Putamen (tissue), 1 donor: ENCODE data around the gene ETFA.

Experiments
- DNase-seq: peaks from one replicate; pipeline ENCODE4 v3.0.0-alpha.2; 2016; ENCODE audit warnings: low spot score

Gene ETFA

GRCh38 chr15:76340198-76340802 lies 29.0 kb upstream of the ETFA start:
- DNase-seq: no peak

DNA sequence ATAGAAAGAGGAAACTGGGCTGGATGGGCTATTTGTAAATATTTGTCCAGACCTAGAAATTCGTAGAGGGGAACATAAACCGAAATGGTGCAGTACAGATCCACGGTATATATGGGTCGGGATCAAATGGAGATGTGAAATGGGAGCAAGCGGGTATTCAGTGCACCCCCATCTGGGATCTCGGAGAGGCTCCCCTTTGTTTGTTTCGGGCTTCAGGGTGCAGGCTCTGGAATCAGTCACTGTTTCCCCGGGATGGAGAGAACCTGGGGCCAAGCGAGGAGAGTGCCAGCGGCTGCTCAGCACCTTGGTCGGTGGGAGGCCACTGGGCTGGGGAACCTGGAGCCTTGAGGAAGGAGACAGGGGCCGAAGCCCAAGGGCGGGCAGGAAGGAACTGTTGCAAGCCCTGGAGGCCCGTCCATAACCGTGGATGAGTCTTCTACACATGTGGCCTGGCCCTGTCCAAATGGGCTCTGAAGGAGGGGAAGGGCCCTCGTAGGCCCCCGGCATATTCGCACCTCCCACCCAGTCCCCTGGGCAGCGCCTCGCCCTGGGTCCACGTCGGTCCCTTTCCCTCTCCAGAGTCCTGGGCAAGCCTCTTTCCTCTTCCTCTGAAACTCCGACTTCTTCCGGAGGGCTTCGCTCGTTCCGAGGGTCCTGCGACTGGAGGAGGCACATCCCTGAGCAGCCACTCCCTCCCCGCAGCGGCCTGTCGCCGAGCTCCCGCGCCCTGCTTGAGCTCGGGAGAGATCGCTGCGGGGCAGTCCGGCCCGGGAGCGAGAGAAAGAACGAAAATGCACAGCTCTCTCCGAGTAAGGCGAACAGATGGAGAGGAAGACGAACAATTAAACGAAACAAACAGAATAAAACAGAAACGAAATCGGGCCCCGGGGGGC lies 28.3 kb upstream of the ETFA start:
- DNase-seq: no peak

GRCh38 chr15:76338486-76339304 lies 27.4 kb upstream of the ETFA start:
- no peak for DNase-seq

GRCh38 chr15:76337696-76338485 lies 26.6 kb upstream of the ETFA start:
- DNase-seq: no peak

GRCh38 chr15:76337059-76337695 lies 25.9 kb upstream of the ETFA start:
- DNase-seq: no peak

GRCh38 chr15:76336254-76337058 lies 25.2 kb upstream of the ETFA start, which contains the start of gene ISL2:
Gene ISL2, plus strand, starts transcription at chr15:76336773. Its CDS starts 111 bp downstream, at chr15:76336884.
- peak; percentile 36 for DNase-seq

- DNase-seq: no peak
These were observed 24.3 kb upstream of the ETFA start for GRCh38 chr15:76335307-76336253.

DNA sequence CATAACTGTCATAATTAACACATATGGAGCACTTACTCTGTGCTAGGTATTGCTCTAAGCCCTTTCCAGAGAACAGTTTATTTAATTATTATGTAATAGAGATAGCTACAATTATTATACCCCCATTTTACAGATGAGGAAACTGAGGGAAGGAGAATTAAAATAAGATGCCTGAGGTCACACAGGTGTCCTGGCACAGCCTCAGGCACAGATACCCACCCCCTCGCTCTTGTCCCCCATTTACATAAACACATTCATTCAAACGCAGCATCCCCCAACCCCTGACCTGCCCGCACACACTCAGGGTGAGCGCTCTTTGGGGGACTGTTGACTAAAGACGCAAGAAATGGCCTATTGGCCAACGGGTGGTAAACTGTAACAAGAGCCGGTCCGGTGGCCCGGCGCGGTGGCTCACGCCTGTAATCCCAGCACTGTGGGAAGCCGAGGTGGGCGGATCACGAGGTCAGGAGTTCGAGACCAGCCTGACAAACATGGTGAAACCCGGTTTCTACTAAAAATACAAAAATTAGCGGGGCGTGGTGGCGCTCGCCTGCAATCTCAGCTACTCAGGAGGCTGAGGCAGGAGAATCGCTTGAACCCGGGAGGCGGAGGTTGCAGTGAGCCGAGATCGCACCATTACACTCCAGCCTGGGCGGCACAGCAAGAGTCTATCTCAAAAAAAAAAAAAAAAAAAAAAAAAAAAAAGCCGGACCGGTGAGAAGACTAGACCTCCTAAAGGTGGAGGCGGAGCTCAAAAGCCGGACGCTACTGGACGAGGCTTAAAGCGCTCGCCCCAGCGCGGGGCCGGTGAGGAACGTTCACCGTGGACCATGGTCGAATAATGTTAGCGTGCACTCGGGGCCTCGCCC lies 23.4 kb upstream of the ETFA start:
- no peak for DNase-seq

DNA sequence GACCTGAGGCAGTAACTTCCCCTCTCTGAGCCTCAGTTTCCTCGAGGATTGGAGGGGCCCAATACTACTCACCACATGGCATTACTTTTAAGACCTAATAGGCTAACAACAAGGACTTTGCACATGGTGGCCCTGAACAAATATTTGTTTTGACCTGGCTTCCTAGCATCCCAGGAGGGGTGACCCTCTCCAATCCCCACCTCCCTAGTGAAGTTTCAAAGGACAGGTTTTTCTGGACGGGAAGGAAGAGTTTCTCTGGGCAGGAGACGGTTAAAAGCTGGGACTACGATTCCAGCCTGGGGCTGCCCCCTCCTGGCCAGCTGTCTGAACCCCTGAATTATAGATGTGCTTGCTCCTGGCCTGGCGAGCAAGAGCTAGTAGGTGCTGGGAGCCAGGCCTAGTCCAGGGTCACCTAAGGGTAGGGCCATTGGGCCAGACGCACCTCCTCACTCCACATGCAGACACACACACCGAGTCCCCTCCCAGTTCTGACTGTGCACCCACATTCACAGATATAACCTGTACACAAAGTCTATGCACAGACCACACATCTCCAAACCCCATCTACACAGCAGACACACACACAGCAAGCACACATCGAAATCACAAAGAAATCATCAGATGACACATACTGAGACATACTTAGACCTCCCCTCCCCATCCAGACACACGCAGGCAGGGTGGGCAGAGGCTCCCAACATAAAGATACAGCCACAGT lies 22.6 kb upstream of the ETFA start:
- no peak for DNase-seq

DNA sequence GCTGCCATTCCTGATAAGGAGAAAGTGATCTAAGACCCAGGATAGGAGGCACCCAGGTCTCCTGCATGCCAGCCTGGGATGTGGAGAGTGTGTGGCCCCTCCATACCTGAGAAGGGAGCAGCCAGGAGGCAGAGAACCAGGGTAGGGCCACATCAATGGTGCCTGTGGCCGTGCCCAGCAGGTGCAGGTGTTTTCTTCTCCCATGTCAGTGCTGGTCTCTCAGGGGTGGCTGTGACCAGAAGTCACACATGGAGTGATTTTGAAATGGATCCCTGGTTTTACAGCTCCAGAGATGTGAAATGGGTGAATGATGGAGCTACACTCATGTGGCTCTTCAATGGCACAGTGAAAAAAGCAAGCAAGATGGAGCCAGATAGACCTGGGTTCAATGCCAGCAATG lies 22.0 kb upstream of the ETFA start:
- DNase-seq: no peak

- DNase-seq: no peak
These were observed 21.5 kb upstream of the ETFA start for GRCh38 chr15:76332796-76333195.

- no peak for DNase-seq
These were observed 18.9 kb upstream of the ETFA start for GRCh38 chr15:76330080-76330680.

DNA sequence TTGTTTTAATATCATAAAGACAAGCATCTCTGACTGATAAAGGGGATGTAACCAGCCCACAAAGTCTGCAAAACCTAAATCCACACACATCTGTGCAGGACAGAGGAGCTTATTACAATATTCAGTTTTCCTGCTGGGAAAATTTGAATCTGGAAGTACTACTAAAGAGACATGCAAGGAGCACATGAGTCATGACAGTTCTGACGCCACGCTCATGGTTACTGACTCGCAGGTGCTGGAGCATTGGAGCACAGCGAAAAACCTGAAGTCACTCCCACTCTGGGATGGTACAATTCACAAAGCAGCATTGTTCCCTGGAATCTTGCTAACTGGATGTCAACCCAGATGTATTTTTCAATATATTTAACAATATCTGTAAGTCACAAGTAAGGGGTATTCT lies 17.7 kb upstream of the ETFA start:
- no peak for DNase-seq

GRCh38 chr15:76328106-76328696 lies 16.9 kb upstream of the ETFA start:
- no peak for DNase-seq

DNA sequence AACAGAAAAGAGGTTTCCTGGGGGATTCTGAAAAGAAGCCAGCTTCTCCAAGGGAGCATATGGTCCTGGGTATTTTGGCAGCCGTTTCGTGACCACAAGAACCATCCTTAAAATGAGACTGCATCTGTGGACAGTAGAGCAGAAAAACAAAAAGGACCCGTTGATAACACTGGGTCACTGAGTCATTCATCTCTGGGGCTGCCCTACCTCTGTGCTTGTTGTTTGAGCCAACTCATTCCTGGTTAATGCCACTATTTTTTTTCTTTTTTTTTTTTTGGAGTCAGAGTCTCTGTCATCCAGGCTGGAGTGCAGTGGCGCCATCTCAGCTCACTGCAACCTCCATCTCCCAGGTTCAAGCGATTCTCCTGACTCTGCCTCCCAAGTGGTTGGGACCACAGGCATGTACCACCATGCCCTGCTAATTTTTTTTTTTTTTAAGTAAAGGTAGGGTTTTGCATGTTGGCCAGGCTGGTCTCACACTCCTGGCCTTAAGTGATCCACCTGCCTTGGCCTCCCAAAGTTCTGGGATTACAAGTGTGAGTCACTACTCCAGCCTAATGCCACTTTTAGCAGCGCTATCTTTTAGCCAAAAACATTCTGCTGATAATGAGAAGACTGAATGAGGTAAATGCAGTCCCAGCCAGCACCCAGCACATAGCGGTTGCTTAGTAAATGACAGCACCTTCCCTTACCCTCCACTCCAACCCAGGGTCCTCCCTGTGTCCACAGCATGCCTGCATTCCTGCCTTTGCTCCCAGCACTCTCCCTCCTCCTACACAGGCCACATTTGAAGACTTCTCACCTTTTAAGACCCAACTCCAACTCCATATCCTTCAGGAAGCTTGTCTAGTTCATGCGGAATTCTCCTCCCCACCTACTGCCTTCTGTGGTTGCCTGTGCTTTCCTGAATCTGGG lies 16.2 kb upstream of the ETFA start:
- DNase-seq: no peak

- DNase-seq: no peak
These were observed 14.4 kb upstream of the ETFA start for GRCh38 chr15:76325704-76326103.
